HUES48 (cell line): ENCODE results near the gene TMSB10.

Source experiments
- H3K27ac ChIP-seq: one replicate; pipeline ENCODE4 v1.7.0; 2013; ENCODE audit warnings: low read depth, low read length, inconsistent platforms
- H3K27me3 ChIP-seq: 2 replicates; pipeline ENCODE4 v1.6.1; 2013; ENCODE audit warnings: mild to moderate bottlenecking, low read length; ENCODE audit not compliant: control insufficient read depth, insufficient read depth
- H3K36me3 ChIP-seq: 2 replicates; pipeline ENCODE4 v1.6.1; 2013; ENCODE audit warnings: low read length; ENCODE audit not compliant: control insufficient read depth, insufficient read depth
- H3K4me1 ChIP-seq: 2 replicates; pipeline ENCODE4 v1.6.1; 2013; ENCODE audit warnings: mild to moderate bottlenecking, low read length; ENCODE audit not compliant: control insufficient read depth, insufficient read depth
- H3K4me3 ChIP-seq: 2 replicates; pipeline ENCODE4 v1.5.1; 2013; ENCODE audit warnings: mild to moderate bottlenecking, low read depth, low read length
- H3K9ac ChIP-seq: 2 replicates; pipeline ENCODE4 v1.6.1; 2013; ENCODE audit warnings: mild to moderate bottlenecking, low read depth, low read length, moderate library complexity
- H3K9me3 ChIP-seq: 2 replicates; pipeline ENCODE4 v1.6.1; 2013; ENCODE audit warnings: low read length; ENCODE audit not compliant: control insufficient read depth, insufficient read depth

Gene TMSB10

DNA sequence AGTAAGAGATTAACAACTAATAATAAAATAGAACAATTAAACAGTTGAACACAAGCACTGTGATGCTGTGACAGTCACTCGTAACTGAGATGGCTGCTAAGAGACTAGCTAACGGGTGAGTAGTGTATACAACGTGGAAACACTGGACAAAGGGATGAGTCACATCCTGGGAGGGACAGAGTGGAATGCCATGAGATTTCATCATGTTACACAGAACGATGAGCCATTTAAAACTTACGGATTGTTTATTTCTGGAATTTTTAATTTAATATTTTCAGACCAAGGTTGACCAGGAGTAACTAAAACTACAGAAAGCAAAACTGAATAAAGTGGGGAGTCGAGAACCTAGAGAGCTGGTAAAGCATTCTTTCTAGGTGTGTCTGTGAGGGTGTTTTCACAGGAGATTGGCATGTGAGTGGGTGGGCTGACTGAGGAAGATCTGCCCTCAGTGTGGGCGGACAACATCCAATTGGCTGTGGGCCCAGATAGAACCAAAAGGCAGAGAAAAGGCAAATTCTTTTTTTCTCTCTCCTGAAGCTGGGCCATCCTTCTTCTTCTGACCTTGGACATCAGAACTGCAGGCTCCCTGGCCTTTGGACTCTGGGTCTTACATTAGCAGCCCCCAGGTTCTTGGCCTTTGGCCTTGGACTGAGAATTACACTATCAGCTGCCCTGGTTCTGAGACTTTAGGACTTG lies 14.6 kb downstream of the TMSB10 start:
- H3K36me3 ChIP-seq: no peaks in the 10 kb centered on the region
- H3K9me3 ChIP-seq: no peaks in the 10 kb centered on the region
- peaks cover 4% of the 10 kb centered on the region for H3K4me1 ChIP-seq
- H3K4me3 ChIP-seq: no peak overlapping the region
- H3K27ac ChIP-seq: peak overlapping the region; percentile 73
- no peaks in the 10 kb centered on the region for H3K27me3 ChIP-seq
- no peak overlapping the region for H3K9ac ChIP-seq

DNA sequence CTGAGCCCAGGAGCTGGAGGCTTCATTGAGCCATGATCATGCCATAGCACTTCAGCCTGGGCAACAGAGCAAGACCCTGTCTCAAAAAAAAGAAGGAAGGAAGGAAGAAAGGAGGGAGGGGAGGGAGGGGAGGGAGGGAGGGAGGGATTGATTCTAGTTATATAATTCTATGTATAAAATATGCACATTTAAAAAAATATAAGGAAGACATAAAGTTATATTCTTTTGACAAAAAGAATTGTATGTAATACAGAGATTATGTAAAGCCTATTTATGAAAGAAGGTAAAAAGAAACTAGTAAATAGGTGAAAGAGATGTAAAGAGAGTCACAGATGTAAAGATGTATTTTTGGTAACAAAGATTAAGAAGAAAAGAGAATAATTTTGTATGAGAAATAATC lies 17.6 kb downstream of the TMSB10 start:
- Histone ChIP-seq H3K27ac (no peak overlapping the region), H3K9ac (no peak overlapping the region), H3K9me3 (no peaks in the 10 kb centered on the region), H3K4me1 (peaks cover 15% of the 10 kb centered on the region), H3K27me3 (peaks cover 10% of the 10 kb centered on the region), H3K36me3 (no peaks in the 10 kb centered on the region), H3K4me3 (no peak overlapping the region)

DNA sequence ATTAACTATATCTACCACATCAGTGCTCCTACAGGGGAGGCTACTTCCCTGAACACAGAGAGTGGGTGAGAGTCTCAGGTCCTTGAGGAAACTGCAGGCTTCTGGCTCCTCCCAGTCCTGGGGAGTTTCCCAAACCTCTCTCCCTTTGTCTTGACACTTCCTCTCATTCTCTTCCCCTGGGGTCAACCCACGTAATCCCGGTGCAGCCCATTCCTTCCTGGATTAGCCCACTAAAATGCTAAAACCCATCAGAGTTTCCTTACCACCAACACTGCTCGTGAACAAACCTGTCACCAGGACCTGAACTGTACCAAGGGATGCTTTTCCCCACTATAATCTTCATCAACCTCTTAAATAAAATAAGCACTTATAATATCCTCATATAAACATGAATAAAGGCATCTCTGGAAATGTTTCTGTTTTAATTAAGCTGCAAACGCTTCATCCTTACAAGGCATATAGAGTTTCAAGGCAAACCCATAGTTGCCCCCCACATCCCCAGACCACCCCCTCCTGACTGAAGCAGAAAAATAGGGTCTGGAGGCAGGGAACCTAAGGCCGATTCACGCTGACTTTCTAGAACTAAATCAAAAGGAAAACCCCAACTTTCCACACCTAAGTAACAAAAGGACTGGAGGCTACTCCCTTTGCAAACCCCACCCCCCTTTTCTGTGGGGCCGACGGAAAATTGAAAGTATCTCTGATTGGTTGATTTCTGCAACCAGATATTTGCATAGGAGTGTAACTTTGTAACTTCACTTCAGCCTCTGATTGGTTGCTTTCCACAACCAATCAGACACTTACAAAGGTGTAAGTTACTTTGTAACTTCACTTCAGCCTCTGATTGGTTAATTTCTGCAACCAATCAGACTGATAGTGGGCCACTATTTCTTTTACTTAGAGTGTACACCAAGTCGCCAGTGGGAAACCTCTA lies 19.0 kb downstream of the TMSB10 start:
- Histone ChIP-seq H3K9ac (no peak overlapping the region), H3K9me3 (no peaks in the 10 kb centered on the region), H3K4me1 (peaks cover 15% of the 10 kb centered on the region), H3K36me3 (no peaks in the 10 kb centered on the region), H3K27ac (peak overlapping the region; percentile 34), H3K4me3 (0 out of 2 replicates have a peak overlapping the region, but pooled peaks have one; percentile 18), H3K27me3 (peaks cover 10% of the 10 kb centered on the region)

DNA sequence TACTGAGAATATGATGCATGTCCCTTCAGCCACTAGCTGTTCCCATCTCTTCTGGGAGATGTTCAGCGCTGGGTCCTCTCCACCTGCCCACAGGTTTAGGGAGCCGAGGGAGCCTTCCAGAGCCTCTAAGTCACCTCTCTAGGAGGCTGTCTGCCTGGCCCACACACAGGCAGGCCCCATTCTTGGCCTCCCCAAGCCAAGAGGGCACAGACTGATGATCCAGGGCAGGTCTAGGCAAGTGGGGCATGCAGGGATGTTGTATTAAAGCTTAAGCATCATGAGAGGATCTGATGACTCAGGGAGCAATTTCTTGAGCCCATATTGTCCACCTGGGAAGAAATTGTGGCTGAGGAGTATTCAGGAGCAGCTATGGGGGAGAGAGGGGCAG lies 19.9 kb downstream of the TMSB10 start:
- peaks cover 10% of the 10 kb centered on the region for H3K27me3 ChIP-seq
- peaks cover 15% of the 10 kb centered on the region for H3K4me1 ChIP-seq
- no peak overlapping the region for H3K27ac ChIP-seq
- no peaks in the 10 kb centered on the region for H3K36me3 ChIP-seq
- H3K9me3 ChIP-seq: no peaks in the 10 kb centered on the region
- H3K9ac ChIP-seq: no peak overlapping the region
- no peak overlapping the region for H3K4me3 ChIP-seq

DNA sequence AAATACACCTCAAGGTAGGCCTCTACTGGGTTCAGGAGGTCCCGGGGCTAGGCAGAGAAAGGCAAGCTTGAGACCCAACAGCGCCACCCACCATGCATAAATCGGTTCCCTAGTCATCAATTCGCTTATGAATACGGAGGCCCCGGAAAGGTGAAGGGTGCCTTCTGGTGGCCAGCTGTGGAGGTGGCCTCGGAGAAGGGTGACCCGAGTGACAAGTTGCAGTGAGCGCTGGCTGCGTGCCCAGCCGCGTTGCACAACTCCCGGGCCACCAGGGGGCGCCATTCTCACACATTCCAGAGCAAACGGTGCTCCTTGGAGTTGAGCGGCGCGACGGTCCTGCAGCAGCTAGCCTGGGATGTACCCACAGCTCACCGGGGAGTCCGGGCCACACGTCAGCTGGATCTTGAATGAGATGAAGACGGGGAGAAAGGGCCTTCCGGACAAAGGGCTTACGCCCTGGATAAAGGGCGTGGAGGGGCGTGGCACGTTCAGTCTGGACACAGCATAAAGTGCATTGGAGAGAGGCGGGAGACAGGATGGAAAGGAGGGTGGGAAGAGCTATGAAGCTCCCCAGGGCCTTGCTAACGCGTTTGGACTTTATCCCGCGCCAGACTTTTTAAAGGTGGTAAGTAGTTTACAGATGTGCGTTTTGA lies 20.4 kb downstream of the TMSB10 start:
- no peaks in the 10 kb centered on the region for H3K9me3 ChIP-seq
- H3K27me3 ChIP-seq: peaks cover 10% of the 10 kb centered on the region
- H3K9ac ChIP-seq: no peak overlapping the region
- H3K4me1 ChIP-seq: peaks cover 15% of the 10 kb centered on the region
- no peaks in the 10 kb centered on the region for H3K36me3 ChIP-seq
- no peak overlapping the region for H3K27ac ChIP-seq
- H3K4me3 ChIP-seq: peak overlapping the region; percentile 53

DNA sequence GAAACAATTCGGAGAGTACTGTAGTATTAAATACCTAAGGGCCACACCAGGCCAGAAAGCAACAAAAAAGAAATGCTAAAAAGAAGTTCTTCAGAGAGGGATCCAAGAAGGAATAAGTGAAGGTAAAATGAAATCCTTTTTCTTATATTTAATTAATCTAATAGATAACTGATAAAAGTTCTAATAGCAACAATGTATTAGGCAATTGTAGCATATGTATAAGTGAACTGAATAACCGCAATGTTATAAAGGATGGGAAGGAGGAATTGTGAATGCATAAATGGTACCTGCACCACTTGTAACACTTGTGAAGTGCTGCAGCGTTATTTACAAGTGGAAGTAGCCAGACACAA lies 21.8 kb downstream of the TMSB10 start:
- no peaks in the 10 kb centered on the region for H3K36me3 ChIP-seq
- H3K4me1 ChIP-seq: peaks cover 15% of the 10 kb centered on the region
- H3K4me3 ChIP-seq: no peak overlapping the region
- no peak overlapping the region for H3K9ac ChIP-seq
- no peak overlapping the region for H3K27ac ChIP-seq
- peaks cover 10% of the 10 kb centered on the region for H3K27me3 ChIP-seq
- no peaks in the 10 kb centered on the region for H3K9me3 ChIP-seq

DNA sequence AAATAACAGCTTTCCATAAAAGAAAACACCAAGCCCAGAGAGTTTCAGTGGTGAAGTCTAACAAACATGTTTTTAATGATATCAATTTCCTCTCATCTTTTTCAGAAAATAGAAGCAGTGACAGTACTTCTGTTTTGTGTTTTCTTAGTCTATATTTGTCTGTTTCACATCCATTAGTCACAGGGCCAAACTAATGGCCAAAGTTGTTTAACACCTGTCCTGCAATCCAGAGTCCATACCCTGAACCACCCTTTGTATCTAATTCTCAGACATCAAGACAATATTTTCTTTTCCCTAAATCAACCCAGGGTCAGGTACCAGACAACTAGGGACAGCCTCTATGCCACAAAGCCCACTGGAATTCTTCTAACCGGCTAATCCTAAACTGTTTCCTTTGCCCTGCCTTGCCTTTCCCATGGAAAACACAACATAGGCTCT lies 25.9 kb downstream of the TMSB10 start:
- H3K4me1 ChIP-seq: 0 out of 2 replicates have a peak, but pooled peaks cover 3% of the 10 kb centered on the region
- no peak overlapping the region for H3K4me3 ChIP-seq
- no peaks in the 10 kb centered on the region for H3K36me3 ChIP-seq
- no peaks in the 10 kb centered on the region for H3K9me3 ChIP-seq
- no peak overlapping the region for H3K9ac ChIP-seq
- H3K27ac ChIP-seq: no peak overlapping the region
- peaks cover 5% of the 10 kb centered on the region for H3K27me3 ChIP-seq

DNA sequence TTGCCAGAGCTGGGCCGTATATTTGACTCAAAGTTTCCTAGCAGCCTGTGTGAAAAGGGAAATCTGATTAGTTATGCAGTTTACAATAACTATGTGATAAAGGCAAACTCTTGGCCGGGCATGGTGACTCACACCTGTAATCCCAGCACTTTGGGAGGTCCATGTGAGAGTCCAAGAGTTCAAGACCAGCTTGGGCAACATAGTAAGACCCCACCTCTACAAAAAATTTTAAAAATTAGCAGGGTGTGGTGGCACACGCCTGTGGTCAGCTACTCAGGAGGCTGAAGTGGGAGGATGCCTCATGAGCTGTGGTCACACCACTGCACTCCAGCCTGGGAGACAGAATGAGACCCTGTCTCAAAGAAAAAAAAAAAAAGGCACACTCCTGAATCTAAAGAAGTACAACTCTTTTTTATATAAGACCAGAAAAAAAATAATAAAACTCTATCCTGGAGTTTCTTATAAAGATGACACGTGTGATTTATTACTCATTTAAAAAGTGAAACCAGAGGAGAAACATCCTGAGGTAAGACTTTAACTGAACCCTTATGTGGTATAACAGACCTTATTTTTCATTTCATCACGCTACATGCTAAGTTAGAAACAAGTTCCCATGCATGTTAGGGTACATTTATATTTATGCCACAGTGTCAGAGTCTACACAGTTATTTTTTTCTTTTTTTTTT lies 32.9 kb downstream of the TMSB10 start:
- no peaks in the 10 kb centered on the region for H3K9me3 ChIP-seq
- no peaks in the 10 kb centered on the region for H3K27me3 ChIP-seq
- no peak overlapping the region for H3K9ac ChIP-seq
- H3K4me3 ChIP-seq: no peak overlapping the region
- H3K36me3 ChIP-seq: no peaks in the 10 kb centered on the region
- H3K27ac ChIP-seq: no peak overlapping the region
- H3K4me1 ChIP-seq: peaks cover 17% of the 10 kb centered on the region

DNA sequence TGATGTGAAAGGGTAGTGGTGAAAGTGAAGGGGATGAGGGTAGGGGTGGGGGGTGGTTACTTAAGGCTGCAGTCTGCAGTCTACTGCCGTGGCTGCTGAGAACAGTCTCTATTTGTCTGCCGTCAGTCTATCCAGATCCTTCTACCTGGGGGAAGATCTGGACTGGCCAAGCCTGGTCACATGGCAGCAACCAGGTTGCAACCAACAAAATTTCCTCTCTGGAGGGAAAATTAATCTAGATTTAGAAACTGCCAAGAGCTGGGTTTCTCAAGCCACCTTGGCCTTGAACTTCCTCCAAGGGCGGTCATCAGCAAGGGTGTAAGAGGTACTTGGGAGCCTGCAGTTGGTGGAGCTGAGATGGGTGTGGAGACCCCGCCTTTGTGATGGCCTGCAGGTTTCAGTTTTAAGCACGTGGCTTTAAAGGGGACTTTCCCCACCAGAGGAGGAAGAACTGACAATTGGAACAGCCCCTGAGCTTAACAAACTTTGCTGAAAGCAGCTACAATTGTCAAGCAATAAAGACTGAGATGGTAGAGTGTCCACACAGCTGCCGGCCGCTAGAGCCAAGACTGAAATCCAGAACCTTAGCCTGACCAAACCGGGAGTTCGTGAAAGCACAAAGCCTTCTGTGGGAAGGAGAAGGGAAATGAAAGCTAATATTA lies 34.1 kb downstream of the TMSB10 start:
- peak overlapping the region; percentile 36 for H3K27ac ChIP-seq

DNA sequence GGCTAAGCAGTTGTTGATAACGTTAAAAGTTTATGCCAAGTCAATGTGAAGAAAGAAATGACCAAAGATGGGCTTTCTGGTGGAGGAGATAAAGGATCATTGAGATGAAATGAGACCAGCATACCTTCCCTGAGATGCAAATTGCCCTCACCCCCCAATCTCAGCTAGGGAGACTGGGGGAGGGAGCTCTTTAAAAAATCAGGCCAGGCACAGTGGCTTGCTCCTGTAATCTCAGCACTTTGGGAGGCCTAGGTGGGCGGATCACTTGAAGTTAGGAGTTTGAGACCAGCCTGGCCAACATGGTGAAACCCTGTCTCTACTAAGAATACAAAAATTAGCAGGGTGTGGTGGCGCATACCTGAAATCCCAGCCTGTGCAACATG lies 34.6 kb downstream of the TMSB10 start:
- no peaks in the 10 kb centered on the region for H3K36me3 ChIP-seq
- H3K9ac ChIP-seq: no peak overlapping the region
- H3K9me3 ChIP-seq: no peaks in the 10 kb centered on the region
- peak overlapping the region; percentile 36 for H3K27ac ChIP-seq
- H3K4me3 ChIP-seq: no peak overlapping the region
- H3K27me3 ChIP-seq: no peaks in the 10 kb centered on the region
- H3K4me1 ChIP-seq: peaks cover 17% of the 10 kb centered on the region

More for the DNA sequence above, 34.1 kb downstream of the TMSB10 start:
- Histone ChIP-seq H3K36me3 (no peaks in the 10 kb centered on the region), H3K9ac (no peak overlapping the region), H3K4me1 (peaks cover 17% of the 10 kb centered on the region), H3K4me3 (no peak overlapping the region), H3K27me3 (no peaks in the 10 kb centered on the region), H3K9me3 (no peaks in the 10 kb centered on the region)
